ENCODE measurements around the gene RBFOX1.

DNA sequence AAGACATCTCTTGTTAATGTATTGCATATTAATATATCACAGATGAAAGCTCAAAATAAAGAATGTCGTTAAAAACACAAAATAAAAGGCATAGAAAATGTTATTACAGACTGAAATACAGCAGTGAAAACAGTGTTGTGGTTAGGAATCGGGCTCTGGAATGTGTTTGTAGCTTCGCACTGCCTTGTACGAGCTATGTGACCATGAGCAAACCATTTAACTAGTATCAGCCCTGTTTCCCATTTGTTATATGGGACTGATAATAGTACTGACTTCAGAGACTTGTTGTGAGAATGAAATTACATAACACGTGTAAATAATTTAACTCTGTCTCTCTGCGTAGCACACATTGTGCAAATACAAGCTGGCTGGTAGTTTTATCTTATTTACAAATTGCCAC, 648 bp upstream of the RBFOX1 start:
- no peak for TF ChIP-seq CTCF (IDR thresholded peaks at IDR 0.05)
- TF ChIP-seq POLR2A (IDR thresholded peaks at IDR 0.05): no peak
